Measurements from ENCODE around the gene PLEKHD1. TPM values are rescaled to one million over a fixed set of nuclear protein-coding genes. Genes with fewer than 3 reads are reported as not detected.
A peak's percentile ranks its signal among the peaks of the same experiment; 100 is the strongest.

The PLEKHD1 gene
- total RNA-seq, 1 experiment from 2014 or later, result 0.65 TPM

DNA sequence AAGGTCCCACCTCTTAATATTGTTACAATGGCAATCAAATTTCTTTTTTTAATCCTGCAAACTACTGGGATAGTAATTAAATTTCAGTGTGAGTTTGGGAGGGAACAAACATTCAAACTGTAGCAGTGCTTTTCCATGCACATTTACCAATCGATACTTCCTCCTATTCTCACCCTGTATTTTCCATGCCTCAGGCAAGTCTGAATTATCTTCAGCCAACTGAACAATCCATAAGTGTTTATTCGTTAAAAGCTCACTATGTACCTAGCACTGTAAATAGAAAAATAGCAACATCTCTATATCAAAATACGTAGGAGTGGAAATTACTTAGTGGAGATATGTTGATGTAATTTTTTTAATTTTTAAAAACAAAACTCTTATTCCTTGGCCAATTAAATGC lies 46.6 kb downstream of the PLEKHD1 start:
- POLR2A ChIA-PET (ENCODE audit: unreplicated experiment), result no interaction called here
- H3K27me3 ChIP-seq (ENCODE audit: insufficient read depth, low read depth), result peaks cover 3% of the 10 kb centered on the region; the same call in 1 of the 2 replicates

DNA sequence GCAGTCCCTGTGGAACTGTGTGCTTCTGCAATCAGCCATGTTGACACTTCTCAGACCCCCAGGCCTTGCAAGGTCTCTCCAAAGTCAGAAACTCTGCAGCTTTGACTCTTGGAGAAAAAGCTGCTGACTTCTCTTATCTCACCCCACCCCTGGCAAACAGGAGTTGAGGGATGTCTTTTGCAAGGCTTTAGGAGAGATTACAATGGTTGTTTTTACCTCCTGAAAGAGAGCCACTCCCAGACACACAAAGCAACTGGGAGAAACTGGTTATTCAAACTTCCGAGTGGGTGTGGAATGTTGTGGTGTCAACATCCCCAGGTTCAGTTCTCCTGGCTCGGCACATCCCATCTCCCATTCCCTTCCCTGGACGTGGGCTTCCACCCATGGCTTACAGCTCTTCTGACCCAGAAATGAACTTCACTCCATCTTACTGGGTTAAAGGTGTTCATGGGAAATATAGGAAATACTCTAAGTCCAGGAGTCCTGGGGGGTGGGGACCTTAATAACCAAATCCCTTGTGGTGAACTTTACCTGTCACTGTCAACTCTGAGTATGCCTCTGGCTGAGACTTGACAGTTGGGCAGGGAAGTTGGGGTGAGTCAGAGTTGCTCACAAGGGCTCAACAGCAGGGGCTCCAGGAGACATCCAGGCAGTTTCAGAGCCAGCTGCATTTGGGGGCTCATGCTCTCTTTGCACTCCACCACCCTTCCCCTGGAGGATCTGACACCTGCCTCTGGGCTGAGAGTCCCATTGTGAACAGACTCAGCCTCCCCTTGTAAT lies 48.2 kb downstream of the PLEKHD1 start:
- peak overlapping the region; percentile 5; the same call in 1 of the 2 replicates for H3K27ac ChIP-seq
- H2AFZ ChIP-seq, result no peak overlapping the region
- peak overlapping the region; percentile 57 for H3K4me2 ChIP-seq
- H3K4me1 ChIP-seq (replicated peaks; ENCODE audit: insufficient read depth), result peaks cover 33% of the 10 kb centered on the region
- H3K79me2 ChIP-seq (ENCODE audit: low read depth), result no peaks in the 10 kb centered on the region
- no peaks in the 10 kb centered on the region for H4K20me1 ChIP-seq (ENCODE audit: insufficient read depth)
- ChIA-PET POLR2A (ENCODE audit: unreplicated experiment) (no interaction called here), CTCF (interaction anchor here (0.6 kb wide), 1 partner anchor 1533 kb away, joined by 3 read pairs; no protein-coding TSS in a partner anchor)
- no peak for TF ChIP-seq EZH2 (IDR thresholded peaks at IDR 0.05; ENCODE audit: low read depth)
- TF ChIP-seq, protein P1, sequence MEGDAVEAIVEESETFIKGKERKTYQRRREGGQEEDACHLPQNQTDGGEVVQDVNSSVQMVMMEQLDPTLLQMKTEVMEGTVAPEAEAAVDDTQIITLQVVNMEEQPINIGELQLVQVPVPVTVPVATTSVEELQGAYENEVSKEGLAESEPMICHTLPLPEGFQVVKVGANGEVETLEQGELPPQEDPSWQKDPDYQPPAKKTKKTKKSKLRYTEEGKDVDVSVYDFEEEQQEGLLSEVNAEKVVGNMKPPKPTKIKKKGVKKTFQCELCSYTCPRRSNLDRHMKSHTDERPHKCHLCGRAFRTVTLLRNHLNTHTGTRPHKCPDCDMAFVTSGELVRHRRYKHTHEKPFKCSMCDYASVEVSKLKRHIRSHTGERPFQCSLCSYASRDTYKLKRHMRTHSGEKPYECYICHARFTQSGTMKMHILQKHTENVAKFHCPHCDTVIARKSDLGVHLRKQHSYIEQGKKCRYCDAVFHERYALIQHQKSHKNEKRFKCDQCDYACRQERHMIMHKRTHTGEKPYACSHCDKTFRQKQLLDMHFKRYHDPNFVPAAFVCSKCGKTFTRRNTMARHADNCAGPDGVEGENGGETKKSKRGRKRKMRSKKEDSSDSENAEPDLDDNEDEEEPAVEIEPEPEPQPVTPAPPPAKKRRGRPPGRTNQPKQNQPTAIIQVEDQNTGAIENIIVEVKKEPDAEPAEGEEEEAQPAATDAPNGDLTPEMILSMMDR (conservative IDR thresholded peaks at IDR 0.05), result no peak
- no peaks in the 10 kb centered on the region for H3K9me3 ChIP-seq (ENCODE audit: insufficient read depth, low read depth)
- peak; percentile 26 to 88 for DNase-seq
- intact Hi-C loops (cut with micrococcal nuclease; ENCODE audit: unreplicated experiment), result no loop called here
- no peaks in the 10 kb centered on the region for H3K9me2 ChIP-seq (ENCODE audit: insufficient read depth)
- no TSS peak for BruUV-seq (replicated peaks)
- no peak overlapping the region for H3K4me3 ChIP-seq
- peaks cover 23% of the 10 kb centered on the region for H3F3A ChIP-seq (ENCODE audit: insufficient read depth, low read depth)
- no peaks in the 10 kb centered on the region for H3K36me3 ChIP-seq (ENCODE audit: low read depth)
- no peaks in the 10 kb centered on the region for H3K27me3 ChIP-seq (ENCODE audit: insufficient read depth, low read depth)

More for the DNA sequence above, 46.6 kb downstream of the PLEKHD1 start:
- Histone ChIP-seq H3K27ac (no peak overlapping the region), H3K9me2 (ENCODE audit: insufficient read depth) (no peaks in the 10 kb centered on the region), H4K20me1 (ENCODE audit: insufficient read depth) (no peaks in the 10 kb centered on the region), H3K36me3 (ENCODE audit: low read depth) (no peaks in the 10 kb centered on the region), H3K9me3 (ENCODE audit: insufficient read depth, low read depth) (no peaks in the 10 kb centered on the region), H3K4me2 (peak overlapping the region; percentile 6; the same call in 1 of the 2 replicates), H3K4me3 (no peak overlapping the region), H3F3A (ENCODE audit: insufficient read depth, low read depth) (peaks cover 23% of the 10 kb centered on the region), H3K79me2 (ENCODE audit: low read depth) (no peaks in the 10 kb centered on the region), H3K4me1 (replicated peaks; ENCODE audit: insufficient read depth) (peaks cover 33% of the 10 kb centered on the region), H2AFZ (no peak overlapping the region)
- no TSS peak for BruUV-seq (replicated peaks)
- intact Hi-C loops (cut with micrococcal nuclease; ENCODE audit: unreplicated experiment), result no loop called here
- TF ChIP-seq, protein P1 (conservative IDR thresholded peaks at IDR 0.05), result no peak
- TF ChIP-seq EZH2 (IDR thresholded peaks at IDR 0.05; ENCODE audit: low read depth), result no peak
- DNase-seq, result peak in 1 of 2 experiments; percentile 60
- CTCF ChIA-PET, result no interaction called here

DNA sequence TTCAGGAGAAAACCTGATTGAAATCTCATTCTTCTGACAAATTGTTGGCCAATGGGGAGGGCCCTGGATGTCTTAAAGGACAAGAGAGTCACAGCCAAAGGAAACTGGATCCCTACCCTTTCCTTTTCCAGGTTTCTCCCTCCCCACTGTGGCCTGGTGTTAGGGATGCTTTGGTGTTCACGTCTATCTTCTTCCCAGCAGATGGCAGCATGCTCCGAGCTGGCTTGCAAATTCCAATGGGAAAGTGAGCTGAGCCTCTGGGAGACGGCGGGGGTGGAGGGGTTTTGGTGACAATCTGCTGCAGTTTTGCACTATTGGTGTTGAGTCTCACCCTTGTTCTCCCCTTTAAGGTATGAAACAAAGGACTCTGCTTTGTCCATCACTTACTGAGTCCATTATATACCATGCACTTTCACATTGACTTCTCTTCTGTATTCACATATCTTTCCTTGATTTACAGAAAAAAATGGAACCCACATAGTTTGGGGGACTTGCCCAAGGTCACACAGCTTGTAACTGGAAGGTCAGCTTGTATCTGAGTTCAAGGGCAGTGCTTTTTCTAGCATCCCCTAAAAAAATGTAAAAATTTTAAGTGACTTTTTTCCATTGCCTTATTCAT lies 50.8 kb downstream of the PLEKHD1 start:
- H3K4me3 ChIP-seq, result no peak overlapping the region
- H3K27me3 ChIP-seq (ENCODE audit: insufficient read depth, low read depth), result no peaks in the 10 kb centered on the region
- no peaks in the 10 kb centered on the region for H4K20me1 ChIP-seq (ENCODE audit: insufficient read depth)
- H3K79me2 ChIP-seq (ENCODE audit: low read depth), result no peaks in the 10 kb centered on the region
- no peak overlapping the region for H3K4me2 ChIP-seq
- peaks cover 23% of the 10 kb centered on the region for H3F3A ChIP-seq (ENCODE audit: insufficient read depth, low read depth)
- H2AFZ ChIP-seq, result no peak overlapping the region
- H3K4me1 ChIP-seq (replicated peaks; ENCODE audit: insufficient read depth), result peaks cover 33% of the 10 kb centered on the region
- TF ChIP-seq EZH2 (IDR thresholded peaks at IDR 0.05; ENCODE audit: low read depth), result no peak
- TF ChIP-seq, protein P1 (conservative IDR thresholded peaks at IDR 0.05), result peak; percentile 74
- H3K27ac ChIP-seq, result no peak overlapping the region
- POLR2A ChIA-PET (ENCODE audit: unreplicated experiment), result no interaction called here
- peaks cover 6% of the 10 kb centered on the region; the same call in 1 of the 2 replicates for H3K9me3 ChIP-seq (ENCODE audit: insufficient read depth, low read depth)
- DNase-seq, result peak in 1 of 2 experiments; percentile 34
- CTCF ChIA-PET, result interaction anchor here (1.1 to 1.4 kb wide), 2 partner anchors 30 to 39 kb away, joined by 3 to 14 read pairs; partner anchors contain the start of gene CCDC177
- no peaks in the 10 kb centered on the region for H3K9me2 ChIP-seq (ENCODE audit: insufficient read depth)
- intact Hi-C loops (cut with micrococcal nuclease; ENCODE audit: unreplicated experiment), result loop anchor here (1.0 to 2.0 kb wide), 2 partner anchors 39 to 49 kb away; partner anchors contain the start of gene CCDC177
- no peaks in the 10 kb centered on the region for H3K36me3 ChIP-seq (ENCODE audit: low read depth)
- BruUV-seq (replicated peaks), result no TSS peak

Measured in PC-9 (cell line).